NCI-H128 (cell line): ENCODE results near the gene PDE9A.
A peak's percentile ranks its signal among the peaks of the same experiment; 100 is the strongest.
"Not testable (repeated sequence)": the region's sequence is repeated elsewhere in the genome, so short reads cannot be mapped to it uniquely, and the experiment has no call there.

Source experiments
- DNase-seq: peaks from one replicate; lab custom pipeline; 2025; ENCODE audit not compliant: unreplicated experiment; lab: John Stamatoyannopoulos, UW

The PDE9A gene

GRCh38 chr21:42653231-42654061 lies at the start of gene PDE9A:
TSS of gene PDE9A (plus strand) at chr21:42653621. CDS start at chr21:42653815, 194 bp downstream.
- DNase-seq, result no peak

GRCh38 chr21:42607102-42607501 lies 46.3 kb upstream of the PDE9A start:
- DNase-seq, result no peak

GRCh38 chr21:42607525-42608102 lies 45.8 kb upstream of the PDE9A start:
- no peak for DNase-seq

- no peak for DNase-seq
These were observed 45.0 kb upstream of the PDE9A start for GRCh38 chr21:42608446-42608845.

- no peak for DNase-seq
These were observed 43.6 kb upstream of the PDE9A start for GRCh38 chr21:42609811-42610210.

GRCh38 chr21:42611852-42612251 lies 41.6 kb upstream of the PDE9A start:
- DNase-seq, result no peak

- DNase-seq, result no peak
These were observed 41.0 kb upstream of the PDE9A start for GRCh38 chr21:42612390-42612789.

GRCh38 chr21:42613756-42614155 lies 39.7 kb upstream of the PDE9A start:
- no peak for DNase-seq

GRCh38 chr21:42614396-42614795 lies 39.0 kb upstream of the PDE9A start:
- DNase-seq, result no peak

GRCh38 chr21:42614811-42615351 lies 38.5 kb upstream of the PDE9A start:
- no peak for DNase-seq

- not testable (repeated sequence) for DNase-seq
These were observed 38.0 kb upstream of the PDE9A start for GRCh38 chr21:42615377-42615776.

- no peak for DNase-seq
These were observed 37.5 kb upstream of the PDE9A start for GRCh38 chr21:42615924-42616323.

GRCh38 chr21:42616446-42616845 lies 37.0 kb upstream of the PDE9A start:
- no peak for DNase-seq

- DNase-seq, result no peak
These were observed 36.5 kb upstream of the PDE9A start for GRCh38 chr21:42616941-42617340.

- no peak for DNase-seq
These were observed 35.9 kb upstream of the PDE9A start for GRCh38 chr21:42617486-42617885.

GRCh38 chr21:42618707-42619102 lies 34.7 kb upstream of the PDE9A start:
- DNase-seq, result no peak

- DNase-seq, result no peak
These were observed 34.3 kb upstream of the PDE9A start for GRCh38 chr21:42619166-42619565.

GRCh38 chr21:42619841-42620240 lies 33.6 kb upstream of the PDE9A start:
- no peak for DNase-seq

GRCh38 chr21:42621166-42621818 lies 32.1 kb upstream of the PDE9A start:
- no peak for DNase-seq

GRCh38 chr21:42621819-42622177 lies 31.6 kb upstream of the PDE9A start:
- DNase-seq, result peak; percentile 71

- no peak for DNase-seq
These were observed 31.1 kb upstream of the PDE9A start for GRCh38 chr21:42622284-42622683.

GRCh38 chr21:42623694-42624093 lies 29.7 kb upstream of the PDE9A start:
- no peak for DNase-seq
